RPMI7951 (cell line): Measurements from ENCODE around the gene NPVF. TPM values are rescaled to one million over a fixed set of nuclear protein-coding genes. Genes with fewer than 3 reads are reported as not detected.

Source experiments
- DNase-seq: peaks from one replicate; pipeline ENCODE4 v3.0.0-alpha.2; 2012; ENCODE audit warnings: low read depth
- total RNA-seq: library from RNA; depleted of rRNA; stranded (reverse); fragments of >200 nt; shearing (Covaris generic); gene quantifications from 2 replicates; pipeline ENCODE4 v1.2.3, GENCODE V29; 2014

Gene NPVF
- total RNA-seq, 1 experiment from 2014 or later = not detected

DNA sequence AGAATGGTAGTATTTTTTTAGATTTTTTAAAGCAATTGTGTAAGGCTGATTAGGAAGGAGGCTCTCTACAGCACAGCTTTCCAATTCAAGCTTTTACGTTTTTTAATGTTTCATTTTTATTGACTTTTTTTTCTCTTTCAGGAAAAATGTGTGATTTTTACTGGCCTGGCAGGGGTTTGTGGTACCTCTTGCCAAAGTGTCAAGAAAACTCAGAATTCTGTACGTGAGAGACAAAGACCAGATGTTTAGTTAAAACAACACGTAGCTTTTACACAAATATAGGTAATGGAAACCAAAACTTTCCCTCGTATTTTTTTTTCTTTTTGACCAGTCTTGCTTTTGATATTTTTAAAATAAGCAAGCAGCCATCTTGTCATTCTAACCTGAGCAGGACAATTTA lies 6.0 kb upstream of the NPVF start:
- no peak for DNase-seq

DNA sequence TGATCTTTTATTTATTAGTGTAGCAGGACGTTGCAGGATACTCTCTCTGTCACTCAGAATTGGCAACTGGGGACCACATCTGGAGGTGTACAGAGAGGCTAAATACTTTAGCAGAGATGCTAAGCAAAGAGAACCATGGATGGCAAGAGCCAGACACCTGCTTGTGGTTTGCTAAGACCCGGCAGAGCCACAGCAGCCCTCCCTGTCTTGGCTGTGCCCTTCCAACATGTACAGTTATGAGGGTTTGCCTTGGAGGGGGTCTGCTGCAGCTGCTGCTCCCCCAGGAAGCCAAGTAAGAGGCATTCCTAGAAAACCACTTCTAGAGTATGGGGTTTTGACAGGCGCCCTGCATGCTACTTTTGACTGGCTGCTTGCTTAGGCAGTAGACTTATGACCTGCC lies 5.1 kb downstream of the NPVF start:
- no peak for DNase-seq

DNA sequence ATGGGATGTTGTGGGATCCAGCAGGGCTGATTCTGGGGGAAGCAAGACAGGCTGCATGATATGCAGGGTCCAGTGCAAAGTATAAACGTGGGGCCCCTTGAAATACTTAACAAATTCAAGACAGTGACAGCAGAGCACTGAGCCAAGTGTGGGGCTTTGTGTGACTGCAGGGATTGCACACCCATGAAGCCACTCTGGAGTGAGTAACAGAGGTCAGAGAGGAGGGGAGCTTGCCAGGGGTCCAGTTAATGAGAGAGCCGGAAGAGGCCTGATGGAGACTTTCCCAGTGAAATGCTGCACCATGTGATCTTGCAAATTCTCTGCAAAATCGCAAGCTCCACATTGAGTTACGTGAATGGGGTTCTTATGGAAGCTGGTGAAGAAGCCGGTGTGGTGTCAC lies 5.6 kb downstream of the NPVF start:
- DNase-seq = no peak

DNA sequence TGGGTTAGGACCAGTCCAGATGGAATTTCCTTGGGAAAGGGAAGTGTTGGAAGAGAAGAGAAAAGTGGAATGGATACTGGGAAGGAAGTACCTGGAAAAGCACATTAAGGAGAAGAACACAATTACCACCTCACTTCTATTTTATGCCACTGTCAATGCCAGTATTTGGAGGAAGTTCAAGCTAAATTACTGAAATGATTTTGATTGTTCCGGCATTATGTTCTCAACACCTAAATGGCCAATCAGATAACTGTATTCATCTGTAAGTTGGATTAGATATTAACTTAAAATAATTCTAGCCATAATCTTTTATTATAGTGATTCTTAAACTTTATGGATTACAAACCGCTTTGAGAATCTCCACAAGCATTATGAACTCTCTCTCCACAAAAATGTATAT lies 7.3 kb downstream of the NPVF start:
- DNase-seq = no peak

DNA sequence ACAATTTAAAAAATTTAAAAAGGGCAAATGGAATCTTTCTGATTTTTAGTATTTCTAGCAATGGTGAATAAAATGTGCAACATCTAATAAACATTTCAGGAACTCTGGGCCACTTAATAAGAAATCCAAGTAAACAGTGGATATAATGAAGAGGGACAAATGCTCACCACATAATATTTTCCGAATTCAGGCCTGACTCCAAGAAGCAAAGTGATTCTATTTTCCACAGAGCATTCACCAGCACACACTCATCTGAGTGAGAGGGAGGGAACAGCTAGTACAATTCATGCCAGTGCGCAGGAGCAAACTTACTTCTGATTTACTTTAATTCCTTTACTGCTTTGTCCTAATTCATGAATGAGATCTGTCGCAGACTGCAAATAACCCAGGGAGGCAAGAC lies 10.1 kb downstream of the NPVF start:
- DNase-seq = no peak

DNA sequence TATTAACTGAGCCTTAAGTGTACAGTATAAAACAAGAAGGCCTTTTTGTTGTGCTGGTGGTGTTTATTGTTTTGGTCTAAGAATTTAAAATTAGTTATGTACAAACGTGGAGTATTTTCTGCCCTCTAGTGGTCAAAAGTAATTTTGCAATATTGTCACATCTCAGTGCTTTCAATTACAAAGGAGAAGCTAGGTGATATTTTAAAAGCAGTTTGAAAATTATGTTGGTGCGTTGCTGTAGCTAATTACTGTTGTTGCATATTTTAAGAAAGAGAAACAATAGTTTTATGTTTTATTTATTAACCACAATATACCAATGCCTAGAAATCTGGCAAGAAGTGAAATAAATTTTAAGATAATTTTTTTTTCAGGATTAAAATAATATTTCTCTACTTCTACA lies 11.4 kb downstream of the NPVF start:
- peak; percentile 59 for DNase-seq

DNA sequence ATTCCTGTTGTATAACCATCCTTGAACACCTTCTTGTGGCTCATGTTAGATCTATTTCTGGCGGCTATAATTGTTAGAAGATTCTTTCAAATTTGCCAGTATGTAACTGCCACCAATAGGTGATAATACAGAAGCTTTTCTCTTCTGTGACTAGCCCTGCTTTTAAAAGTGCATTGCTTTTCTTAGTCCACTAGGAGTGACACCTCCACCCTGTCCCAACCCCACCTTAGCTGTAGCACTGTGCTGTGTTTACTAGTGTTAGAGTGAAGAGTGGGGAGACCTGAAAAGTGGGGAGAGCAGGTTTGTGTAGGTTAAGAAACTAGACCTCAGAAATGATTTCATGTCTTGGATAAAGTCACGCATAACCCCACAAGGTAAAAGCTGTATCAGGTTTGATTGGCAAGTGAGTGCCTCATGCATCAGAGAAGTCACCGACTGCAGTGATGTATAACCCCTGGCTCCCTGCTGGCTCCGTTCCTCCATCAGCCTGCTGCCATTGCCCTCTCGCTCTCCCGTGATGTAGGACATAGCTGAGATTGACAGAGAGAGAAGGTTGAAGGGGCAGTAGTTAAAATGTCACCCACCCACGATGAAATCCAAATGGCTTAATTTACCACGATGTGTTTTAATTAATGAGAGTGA lies 12.5 kb downstream of the NPVF start:
- DNase-seq = no peak

DNA sequence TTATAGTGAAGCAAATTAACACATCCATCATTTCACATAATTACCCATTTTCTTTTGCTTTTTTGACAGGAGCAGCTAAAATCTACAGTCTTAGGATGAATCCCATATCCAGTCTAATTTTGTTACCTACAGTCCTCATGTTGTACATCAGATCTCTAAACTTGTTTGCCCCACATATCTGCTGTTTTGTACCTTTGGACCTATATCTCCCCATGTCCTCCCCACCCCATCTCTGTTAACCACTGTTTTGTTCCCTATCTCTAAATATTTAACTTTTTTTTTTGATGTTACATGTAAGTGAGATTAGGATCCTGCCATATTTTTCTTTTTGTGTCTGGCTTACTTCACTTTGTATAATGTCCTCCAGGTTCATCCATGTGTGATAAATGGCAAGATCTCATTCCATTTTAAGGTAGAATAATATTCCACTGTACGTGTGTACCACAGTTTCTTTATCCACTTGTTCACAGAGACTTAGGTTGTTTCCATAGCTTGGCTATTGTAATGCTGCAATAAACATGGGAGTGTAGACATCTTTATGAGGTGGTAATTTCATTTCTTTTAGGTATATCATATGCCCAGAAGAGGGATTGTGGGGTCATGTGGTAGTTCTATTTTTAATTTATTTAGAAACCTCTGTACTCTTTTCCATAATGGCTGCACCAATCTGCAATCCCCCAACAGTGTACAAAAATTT lies 19.6 kb downstream of the NPVF start:
- DNase-seq = no peak

DNA sequence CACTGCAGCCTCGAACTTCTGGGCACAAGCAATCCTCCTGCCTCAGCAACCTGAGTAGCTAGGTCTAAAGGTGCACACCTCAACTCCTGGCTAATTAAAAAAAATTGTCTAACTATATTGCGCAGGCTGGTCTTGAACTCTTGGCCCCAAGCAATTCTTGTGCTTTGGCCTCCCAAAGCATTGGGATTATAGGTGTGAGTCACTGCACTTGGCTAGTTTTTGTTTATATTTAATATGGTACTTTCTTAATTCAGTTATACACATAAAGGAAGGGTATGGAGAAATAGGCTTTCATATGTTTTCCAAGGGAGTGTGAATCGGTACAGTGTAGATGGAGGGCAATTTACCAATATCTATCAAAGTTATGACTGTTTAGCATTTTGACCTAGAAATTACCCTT lies 20.4 kb downstream of the NPVF start:
- no peak for DNase-seq

DNA sequence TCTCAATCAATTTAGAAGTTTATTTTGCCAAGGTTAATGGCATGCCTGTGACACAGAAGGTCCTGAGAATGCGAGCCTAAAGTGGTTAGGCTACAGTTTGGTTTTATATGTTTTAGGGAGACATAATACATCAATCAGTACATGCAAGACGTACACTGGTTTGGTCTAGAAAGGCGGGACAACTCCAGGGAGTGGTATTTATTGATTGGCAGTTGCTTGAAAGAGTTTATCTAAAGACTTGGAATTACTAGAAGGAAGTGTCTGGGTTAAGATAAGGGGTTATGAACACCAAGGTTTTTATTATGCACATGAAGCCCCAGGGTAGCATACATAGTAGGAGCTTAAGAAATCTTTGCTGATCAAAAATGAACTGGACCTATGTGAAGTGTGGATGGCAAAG lies 21.5 kb downstream of the NPVF start:
- DNase-seq = no peak

DNA sequence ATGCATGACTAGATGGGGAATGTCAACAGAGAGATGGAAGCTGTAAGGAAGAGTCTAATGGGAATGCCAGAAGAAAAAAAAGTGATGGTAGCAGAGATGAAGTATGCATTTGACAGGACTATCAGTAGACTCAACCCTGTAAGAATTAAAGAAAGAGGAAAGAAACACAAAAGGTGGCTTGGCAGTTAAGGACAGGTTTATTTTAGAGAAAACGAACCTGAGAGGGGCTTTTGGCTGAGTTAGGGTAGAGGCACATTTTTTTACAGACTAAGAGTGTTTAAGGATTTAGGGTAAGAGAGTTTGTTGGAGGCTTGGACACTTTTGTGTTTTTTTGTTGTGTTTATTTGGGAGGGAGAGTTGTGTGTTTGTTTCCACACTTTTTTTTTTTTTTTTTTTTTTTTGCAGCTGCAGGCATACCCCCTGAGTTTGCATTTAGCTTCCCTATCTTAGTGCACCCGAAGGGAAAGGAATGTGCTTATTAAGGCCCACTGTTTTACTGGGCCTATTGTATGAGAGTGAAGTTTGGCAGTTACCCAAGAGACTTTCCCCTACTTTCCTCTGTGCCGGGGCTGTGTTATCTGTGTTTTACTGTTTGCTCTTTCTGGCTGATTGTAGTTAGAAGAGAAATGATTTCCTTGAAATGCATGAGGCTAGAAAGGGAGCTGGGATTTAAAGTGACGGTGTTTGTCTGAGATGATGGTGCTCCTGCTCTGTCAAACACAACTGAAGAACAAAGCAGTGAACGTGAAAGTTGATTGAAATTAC lies 32.0 kb downstream of the NPVF start:
- DNase-seq = no peak

DNA sequence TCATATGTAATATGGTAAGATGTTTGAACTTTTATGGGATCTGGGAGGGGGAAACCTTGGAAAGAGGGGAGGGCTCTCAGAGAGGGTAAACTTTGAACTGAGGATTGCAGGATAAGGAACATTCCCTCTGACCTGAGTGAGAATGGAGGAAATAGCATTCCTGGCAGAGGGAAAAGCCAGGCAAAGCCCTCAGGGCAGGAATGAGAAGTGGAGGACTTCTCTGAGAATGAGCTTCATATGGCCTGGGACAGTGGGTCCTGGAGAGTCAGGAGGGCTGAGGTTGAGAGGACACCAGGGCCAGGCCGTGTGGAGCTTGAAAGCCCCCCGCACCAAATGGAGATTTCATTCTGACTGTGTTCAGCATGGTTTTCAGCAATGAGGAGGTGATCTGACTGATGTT lies 34.2 kb downstream of the NPVF start:
- no peak for DNase-seq

DNA sequence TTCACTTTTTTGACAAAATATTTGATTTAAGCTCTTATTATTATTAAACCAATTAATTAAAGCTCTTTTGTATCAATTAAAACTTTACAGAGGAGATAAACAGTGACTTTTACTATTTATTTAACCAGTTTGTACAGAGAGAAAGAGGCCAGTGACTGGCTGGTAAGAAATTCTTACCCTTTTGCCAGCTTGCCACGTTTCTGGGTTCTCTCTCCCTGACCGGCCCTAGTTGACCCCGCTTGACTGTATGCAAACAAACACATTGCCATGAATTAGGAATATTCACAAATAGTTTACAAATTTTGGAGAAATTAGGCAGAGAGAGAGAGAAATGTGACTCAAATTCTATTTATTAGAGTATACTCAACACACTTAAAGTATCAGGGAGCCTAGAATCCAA lies 36.2 kb downstream of the NPVF start:
- DNase-seq = no peak

DNA sequence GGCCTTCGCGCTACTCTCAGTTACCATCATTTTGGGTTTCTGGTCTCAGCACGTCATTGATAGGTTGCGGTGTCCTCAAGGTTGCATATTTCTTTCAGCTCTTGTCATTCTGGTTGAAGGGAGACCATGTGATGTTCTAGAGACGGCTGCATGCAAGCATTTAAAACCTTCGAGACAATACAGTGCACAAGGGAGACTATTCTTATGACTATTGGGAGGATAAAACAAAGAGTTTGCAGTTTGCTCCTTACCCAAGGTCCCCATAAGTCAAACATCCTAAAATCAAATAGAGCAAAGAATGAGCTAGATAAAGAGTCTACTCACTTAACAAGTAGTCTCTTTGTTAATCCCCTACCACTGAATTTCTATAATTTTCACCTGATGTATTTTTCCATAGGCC lies 39.1 kb downstream of the NPVF start:
- no peak for DNase-seq

DNA sequence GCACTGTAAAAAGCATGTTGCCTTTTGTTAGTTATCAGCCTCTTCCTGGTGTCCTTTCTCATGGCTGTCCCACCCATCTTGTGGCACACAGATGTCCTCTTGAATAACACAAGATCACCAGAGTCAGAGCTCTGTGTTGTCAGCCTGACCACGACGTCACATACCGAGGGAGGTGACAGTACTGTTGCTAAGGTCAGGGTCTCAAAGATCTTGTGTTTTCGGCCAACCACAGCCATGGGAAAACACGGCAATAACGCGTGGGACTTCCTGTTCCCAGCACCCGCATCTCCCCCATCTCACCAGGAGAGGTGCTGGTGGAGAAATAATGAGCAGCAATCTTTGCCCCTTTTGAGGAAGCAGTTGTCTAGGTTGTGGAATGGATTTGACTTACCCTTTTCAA lies 40.4 kb downstream of the NPVF start:
- DNase-seq = no peak

DNA sequence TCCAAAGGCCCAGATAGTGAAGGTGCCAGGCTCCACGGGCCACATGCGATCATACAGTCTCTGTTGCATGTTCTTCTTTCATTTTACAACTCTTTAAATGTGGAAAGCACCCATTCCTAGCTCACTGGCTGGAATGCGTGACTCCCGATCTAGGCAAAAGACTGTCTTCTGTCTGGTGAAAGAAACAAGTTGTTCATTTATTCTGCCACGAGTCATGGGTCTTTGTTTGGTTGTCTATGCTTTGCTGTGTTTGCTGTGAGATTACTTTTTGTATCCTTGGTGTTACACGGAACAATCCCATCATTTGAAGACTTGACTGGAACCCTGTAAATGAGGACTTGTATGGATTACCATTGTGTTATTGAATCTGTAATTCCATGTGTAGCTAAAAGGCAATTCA lies 41.9 kb downstream of the NPVF start:
- peak; percentile 14 for DNase-seq

DNA sequence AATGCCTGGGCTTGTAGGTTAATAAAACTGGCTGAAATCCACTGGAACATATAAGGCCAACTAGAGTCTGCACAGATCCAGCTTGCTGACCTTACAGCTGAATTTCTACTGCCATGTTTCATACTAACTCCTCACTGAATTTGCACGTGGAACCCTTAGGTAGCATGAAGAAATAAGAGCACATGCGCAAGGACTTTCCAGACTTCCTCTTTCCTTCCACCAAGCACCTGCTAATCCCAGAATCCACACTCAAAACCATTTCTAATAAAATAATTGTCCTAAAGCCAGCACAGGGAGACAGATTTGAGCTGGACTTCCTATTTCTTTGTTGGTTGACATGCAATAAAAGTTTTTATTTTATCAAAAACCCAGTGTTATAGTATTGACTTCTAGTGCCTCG lies 46.8 kb downstream of the NPVF start:
- DNase-seq = no peak

DNA sequence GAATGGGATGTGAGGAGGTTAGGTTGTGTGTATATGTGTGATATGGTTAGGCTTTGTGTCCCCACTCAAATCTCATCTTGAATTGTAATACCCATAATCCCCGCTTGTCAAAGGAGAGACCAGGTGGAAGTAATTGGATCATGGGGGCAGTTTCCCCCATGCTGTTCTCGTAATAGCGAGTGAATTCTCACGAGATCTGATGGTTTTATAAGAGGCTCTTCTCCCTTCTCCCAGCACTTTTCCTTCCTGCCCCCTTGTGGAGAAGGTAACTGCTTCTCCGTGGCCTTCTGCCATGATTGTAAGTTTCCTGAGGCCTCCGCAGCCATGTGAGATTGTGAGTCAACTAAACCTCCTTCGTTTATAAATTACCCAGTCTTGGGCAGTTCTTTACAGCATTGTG lies 47.3 kb downstream of the NPVF start:
- DNase-seq = peak; percentile 22

DNA sequence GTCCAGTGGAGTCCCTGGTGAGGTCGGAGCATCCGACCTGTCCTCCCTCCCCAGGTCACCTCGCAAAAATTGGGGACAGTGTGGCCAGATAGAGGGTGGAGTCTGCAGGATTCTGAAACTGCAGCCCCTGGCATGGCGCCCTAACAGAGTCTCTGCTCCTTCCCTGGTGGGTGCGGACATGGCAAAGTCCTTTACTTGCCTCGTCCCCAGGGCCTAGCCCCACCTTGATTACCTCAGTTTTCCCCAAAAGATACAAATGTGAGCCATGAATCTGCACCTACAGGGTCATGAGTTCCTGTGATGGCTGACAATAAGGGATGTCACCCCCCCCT lies 47.7 kb downstream of the NPVF start:
- no peak for DNase-seq

DNA sequence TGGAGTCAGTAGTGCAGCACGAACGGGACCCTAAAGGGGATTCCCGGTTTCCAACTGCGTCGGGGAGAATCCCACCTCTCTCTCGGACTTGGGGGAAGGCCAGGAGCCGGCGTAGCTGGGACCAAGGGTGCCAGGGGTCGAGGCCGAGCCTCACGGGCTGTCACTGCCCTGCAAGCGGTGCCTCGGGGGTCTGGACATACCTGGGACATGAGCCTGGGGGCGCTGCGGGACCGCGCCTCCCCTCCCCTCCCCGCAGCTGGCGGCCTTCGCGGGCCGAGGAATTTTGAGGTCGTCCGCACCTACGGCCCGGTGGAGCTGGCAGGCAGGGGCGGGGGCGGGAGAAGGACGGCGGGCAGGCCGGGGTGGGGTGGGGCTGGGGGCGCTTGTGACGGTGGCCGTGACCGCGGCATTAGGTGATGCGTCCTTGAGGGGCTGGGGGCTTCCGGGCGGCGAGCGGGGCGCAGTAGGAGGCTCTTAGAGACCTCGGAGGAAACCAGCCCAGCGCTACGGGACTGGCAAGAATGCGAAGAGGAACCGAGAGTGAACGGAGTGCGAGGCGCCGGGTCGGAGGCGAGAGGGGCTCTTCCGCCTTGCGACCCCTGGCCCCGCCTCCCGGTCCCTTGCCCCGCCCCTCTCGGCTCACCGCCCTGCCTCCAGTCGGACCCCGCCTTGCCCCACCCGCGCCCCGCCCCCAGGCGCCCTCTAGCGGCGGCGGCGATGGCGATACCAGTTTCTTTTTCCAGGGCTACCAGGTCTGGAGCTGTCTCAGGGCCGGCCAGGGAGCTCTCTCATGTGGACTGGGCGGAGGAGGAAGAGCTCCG lies 48.3 kb downstream of the NPVF start:
- DNase-seq = peak; percentile 84

DNA sequence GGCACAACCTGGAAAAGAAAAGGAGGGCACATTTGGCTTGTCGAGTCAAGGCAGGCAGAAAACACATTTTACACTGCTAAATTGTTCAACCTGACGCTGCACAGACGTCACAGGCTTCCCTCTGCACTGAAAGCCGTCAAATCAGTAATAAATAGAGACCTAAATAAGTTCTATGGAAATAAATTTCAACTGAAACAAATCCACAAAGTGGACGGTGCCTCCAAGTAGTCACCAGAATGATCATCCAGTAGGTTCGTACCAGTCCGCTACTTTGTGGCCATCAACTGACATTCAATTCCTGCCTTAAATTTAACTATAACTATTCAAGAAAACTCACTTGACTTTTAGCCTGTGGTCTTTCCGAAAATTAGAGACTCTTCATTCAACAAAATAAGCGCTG lies 49.0 kb downstream of the NPVF start:
- no peak for DNase-seq
